GM19025 (cell line): ENCODE measurements around the gene FRMPD4.

ENCODE experiments used
- ATAC-seq: cut with Tn5 transposase; IDR thresholded peaks from one replicate; pipeline ENCODE4 v1.9.1; 2021; ENCODE audit warnings: mild to moderate bottlenecking, low read depth, moderate library complexity; ENCODE audit not compliant: unreplicated experiment

The FRMPD4 gene

GRCh38 chrX:12292996-12293765, 154.9 kb downstream of the FRMPD4 start:
- no peak for ATAC-seq

- ATAC-seq: no peak
Observed at GRCh38 chrX:12297353-12297752, 159.1 kb downstream of the FRMPD4 start.

- ATAC-seq: no peak
Observed at GRCh38 chrX:12301288-12301687, 163.0 kb downstream of the FRMPD4 start.

GRCh38 chrX:12304261-12304660, 166.0 kb downstream of the FRMPD4 start:
- no peak for ATAC-seq

- ATAC-seq: no peak
Observed at GRCh38 chrX:12307961-12308360, 169.7 kb downstream of the FRMPD4 start.

GRCh38 chrX:12308420-12308819, 170.1 kb downstream of the FRMPD4 start:
- ATAC-seq: no peak

GRCh38 chrX:12309040-12309743, 170.9 kb downstream of the FRMPD4 start:
- ATAC-seq: no peak

- ATAC-seq: no peak
Observed at GRCh38 chrX:12309744-12310076, 171.4 kb downstream of the FRMPD4 start.

GRCh38 chrX:12314651-12315050, 176.4 kb downstream of the FRMPD4 start:
- no peak for ATAC-seq

GRCh38 chrX:12315526-12315925, 177.3 kb downstream of the FRMPD4 start:
- ATAC-seq: no peak

GRCh38 chrX:12319003-12319519, 180.8 kb downstream of the FRMPD4 start:
- ATAC-seq: no peak

- ATAC-seq: no peak
Observed at GRCh38 chrX:12319992-12320391, 181.7 kb downstream of the FRMPD4 start.

GRCh38 chrX:12322031-12322430, 183.8 kb downstream of the FRMPD4 start:
- no peak for ATAC-seq

GRCh38 chrX:12325171-12325570, 186.9 kb downstream of the FRMPD4 start:
- no peak for ATAC-seq

- no peak for ATAC-seq
Observed at GRCh38 chrX:12327836-12328235, 189.6 kb downstream of the FRMPD4 start.

GRCh38 chrX:12329476-12329875, 191.2 kb downstream of the FRMPD4 start:
- ATAC-seq: no peak

- ATAC-seq: no peak
Observed at GRCh38 chrX:12330841-12331240, 192.6 kb downstream of the FRMPD4 start.

- no peak for ATAC-seq
Observed at GRCh38 chrX:12332786-12333347, 194.6 kb downstream of the FRMPD4 start.

- no peak for ATAC-seq
Observed at GRCh38 chrX:12339921-12340320, 201.6 kb downstream of the FRMPD4 start.

- ATAC-seq: no peak
Observed at GRCh38 chrX:12344954-12345353, 206.7 kb downstream of the FRMPD4 start.

- no peak for ATAC-seq
Observed at GRCh38 chrX:12349201-12349600, 210.9 kb downstream of the FRMPD4 start.

- no peak for ATAC-seq
Observed at GRCh38 chrX:12352922-12353321, 214.6 kb downstream of the FRMPD4 start.
